NCI-H2107 treated with DMSO at 0.1 percent for 48 hours (cell line): ENCODE results near the gene PRODH2.
"Not testable (repeated sequence)": the region's sequence is repeated elsewhere in the genome, so short reads cannot be mapped to it uniquely, and the experiment has no call there.

ENCODE experiments used
- DNase-seq: peaks from one replicate; lab custom pipeline; 2025; ENCODE audit not compliant: unreplicated experiment; lab: John Stamatoyannopoulos, UW

Gene PRODH2

GRCh38 chr19:35783469-35784434 is 28.9 kb downstream of the PRODH2 start:
- DNase-seq, result no peak

- no peak for DNase-seq
Measured at GRCh38 chr19:35782589-35782988, 30.1 kb downstream of the PRODH2 start.

GRCh38 chr19:35781650-35782049 is 31.0 kb downstream of the PRODH2 start:
- no peak for DNase-seq

GRCh38 chr19:35780717-35781116 is 31.9 kb downstream of the PRODH2 start:
- no peak for DNase-seq

GRCh38 chr19:35780058-35780457 is 32.6 kb downstream of the PRODH2 start:
- DNase-seq, result no peak

GRCh38 chr19:35779033-35779432 is 33.6 kb downstream of the PRODH2 start:
- peak; percentile 4 for DNase-seq

- DNase-seq, result no peak
Measured at GRCh38 chr19:35777961-35778360, 34.7 kb downstream of the PRODH2 start.

- DNase-seq, result no peak
Measured at GRCh38 chr19:35777086-35777841, 35.4 kb downstream of the PRODH2 start.

- no peak for DNase-seq
Measured at GRCh38 chr19:35776102-35776788, 36.4 kb downstream of the PRODH2 start.

GRCh38 chr19:35775298-35776101 is 37.1 kb downstream of the PRODH2 start, which contains the start of gene ARHGAP33:
TSS of gene ARHGAP33 (plus strand) at chr19:35775564. CDS start at chr19:35775659, 95 bp downstream.
- DNase-seq, result peak; percentile 93

GRCh38 chr19:35775046-35775297 is 37.7 kb downstream of the PRODH2 start:
- no peak for DNase-seq

- no peak for DNase-seq
Measured at GRCh38 chr19:35774274-35775045, 38.2 kb downstream of the PRODH2 start.

GRCh38 chr19:35773020-35773806 is 39.4 kb downstream of the PRODH2 start:
- no peak for DNase-seq

GRCh38 chr19:35772362-35772761 is 40.3 kb downstream of the PRODH2 start:
- DNase-seq, result not testable (repeated sequence)

GRCh38 chr19:35768082-35768421 is 44.6 kb downstream of the PRODH2 start:
- no peak for DNase-seq

GRCh38 chr19:35767288-35768081 is 45.2 kb downstream of the PRODH2 start:
- DNase-seq, result no peak

- DNase-seq, result no peak
Measured at GRCh38 chr19:35766571-35767104, 46.0 kb downstream of the PRODH2 start.
